ENCODE measurements around the gene SCART1.
"Not testable (repeated sequence)": the region's sequence is repeated elsewhere in the genome, so short reads cannot be mapped to it uniquely, and the experiment has no call there.

The SCART1 gene

DNA sequence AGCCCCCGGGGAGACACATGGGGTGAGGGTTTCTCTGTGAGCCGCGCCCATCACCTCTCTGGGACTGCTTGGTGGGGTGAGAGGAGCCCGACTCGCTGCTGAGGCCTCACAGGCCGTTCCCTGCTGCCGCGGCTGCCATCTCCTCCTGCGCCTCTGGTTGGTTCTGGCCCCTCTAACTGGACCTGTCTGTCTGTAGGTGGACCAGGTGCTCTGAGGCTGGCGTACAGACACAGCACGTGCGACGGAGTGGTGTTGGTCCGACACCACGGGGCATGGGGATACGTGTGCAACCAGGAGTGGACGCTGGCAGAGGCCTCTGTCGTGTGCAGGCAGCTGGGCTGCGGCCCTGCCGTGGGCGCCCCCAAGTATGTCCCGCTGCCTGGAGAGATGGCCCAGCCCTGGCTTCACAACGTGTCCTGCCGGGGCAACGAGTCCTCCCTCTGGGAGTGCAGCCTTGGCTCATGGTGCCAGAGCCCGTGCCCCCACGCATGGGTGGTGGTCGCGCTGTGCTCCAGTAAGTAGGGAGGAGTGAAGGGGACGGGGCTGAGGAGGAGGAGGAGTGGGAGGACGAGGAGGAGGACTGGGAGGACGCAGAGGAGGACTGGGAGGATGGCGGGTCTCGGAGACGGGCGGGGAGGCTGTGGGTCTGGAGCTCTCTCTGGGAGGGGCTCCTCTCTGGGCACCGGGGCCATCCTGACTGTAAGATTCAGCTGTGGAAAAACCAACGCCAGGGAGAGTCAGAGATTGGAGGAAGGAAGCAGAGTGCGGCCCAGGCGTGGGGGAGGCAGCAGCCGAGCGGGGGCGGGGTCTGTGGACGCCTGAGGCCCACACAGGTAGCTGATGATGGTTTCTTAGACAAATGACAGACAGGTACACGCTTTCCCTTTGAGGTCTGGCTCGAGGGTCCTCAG, 2.6 kb downstream of the SCART1 start:
- DNase-seq (ENCODE audit: low read depth in 2 of 2), result no peak

DNA sequence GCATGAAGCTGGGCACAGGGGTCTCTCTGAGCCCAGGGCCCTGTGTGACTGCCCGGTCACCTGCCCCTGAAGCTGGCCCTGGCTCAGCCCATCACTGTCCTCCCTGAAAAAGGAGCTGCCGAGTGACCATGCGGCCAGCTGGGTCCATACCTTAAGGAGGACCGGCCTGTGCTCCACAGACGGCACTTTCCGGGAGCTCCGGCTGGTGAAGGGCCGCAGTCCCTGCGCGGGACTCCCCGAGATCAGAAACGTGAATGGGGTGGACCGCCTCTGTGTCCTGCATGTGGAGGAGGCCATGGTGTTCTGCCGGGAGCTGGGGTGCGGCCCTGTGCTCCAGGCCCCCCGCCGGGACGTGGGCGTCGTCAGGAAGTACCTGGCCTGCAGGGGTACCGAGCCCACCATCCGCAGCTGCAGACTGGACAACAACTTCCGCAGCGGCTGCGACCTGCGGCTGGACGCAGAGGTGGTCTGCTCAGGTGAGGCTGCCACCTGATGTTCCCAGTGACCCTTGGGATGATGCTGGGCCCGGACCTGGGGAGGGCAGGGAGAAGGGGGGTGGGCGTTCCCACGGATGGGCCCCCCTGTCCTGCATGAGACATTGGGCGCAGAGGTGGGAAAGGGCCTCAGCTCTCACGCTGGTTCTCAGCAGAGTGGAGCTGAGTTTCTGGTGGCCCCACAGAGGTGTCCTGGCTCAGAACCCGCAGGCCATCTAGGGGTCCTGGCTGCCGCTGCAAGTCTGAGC, 3.5 kb downstream of the SCART1 start:
- no peak for DNase-seq (ENCODE audit: low read depth in 2 of 2)

DNA sequence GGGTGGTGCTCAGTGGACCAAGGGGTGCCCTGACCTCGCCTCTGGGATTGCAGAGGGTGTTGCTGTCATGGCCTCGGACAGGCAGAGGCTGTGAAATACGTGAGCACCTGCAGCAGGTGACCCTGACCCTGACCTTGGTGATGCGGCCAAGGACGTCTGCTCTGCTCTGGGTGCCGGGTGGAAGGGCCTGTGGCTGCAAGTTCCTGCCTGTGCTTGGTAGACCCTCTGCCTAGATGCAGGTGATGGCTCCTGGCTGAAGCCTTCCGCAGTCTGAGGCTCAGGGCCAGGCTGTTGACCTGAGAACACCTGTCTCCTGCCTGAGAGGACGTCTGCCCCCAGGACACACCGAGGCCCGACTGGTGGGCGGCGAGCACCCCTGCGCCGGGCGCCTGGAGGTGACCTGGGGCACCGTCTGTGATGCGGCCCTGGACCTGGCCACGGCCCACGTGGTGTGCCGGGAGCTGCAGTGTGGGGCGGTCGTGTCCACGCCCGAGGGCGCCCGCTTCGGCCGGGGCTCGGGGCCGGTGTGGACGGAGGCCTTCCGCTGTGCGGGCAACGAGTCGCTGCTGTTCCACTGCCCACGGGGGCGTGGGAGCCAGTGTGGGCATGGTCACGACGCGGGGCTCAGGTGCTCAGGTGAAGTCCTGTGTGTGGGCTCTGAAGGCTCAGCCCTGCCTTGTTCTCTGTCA, 4.4 kb downstream of the SCART1 start:
- DNase-seq (ENCODE audit: low read depth in 2 of 2), result no peak

DNA sequence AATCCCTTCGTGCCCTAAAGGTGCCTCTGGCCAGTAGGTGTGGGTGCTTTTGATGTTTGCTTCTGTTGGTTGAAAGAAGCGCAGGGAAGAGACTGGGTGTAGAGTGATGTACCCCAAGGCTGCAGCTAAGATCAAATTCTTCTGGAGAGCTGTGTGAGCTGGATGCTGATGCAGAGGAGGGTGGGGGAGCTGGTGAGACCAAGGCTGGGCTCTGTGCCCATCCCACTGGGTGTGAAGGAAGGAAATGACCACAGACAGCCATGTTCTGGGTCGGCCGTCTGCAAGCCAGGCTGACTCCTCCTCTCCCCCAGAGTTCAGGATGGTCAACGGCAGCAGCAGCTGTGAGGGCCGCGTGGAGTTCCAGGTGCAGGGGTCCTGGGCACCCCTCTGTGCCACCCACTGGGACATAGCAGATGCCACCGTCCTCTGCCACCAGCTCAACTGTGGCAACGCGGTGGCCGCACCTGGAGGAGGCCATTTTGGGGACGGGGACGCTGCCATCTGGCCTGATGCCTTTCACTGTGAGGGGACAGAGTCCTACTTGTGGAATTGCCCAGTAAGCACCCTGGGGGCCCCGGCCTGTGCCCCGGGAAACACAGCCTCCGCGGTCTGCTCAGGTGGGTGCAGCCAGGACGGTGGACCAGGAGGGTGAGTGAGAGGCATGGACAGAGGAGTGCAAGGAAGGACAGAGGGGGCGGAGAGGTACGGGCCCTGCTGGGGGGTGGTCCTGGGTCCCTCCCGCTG, 5.1 kb downstream of the SCART1 start:
- no peak for DNase-seq (ENCODE audit: low read depth in 2 of 2)

DNA sequence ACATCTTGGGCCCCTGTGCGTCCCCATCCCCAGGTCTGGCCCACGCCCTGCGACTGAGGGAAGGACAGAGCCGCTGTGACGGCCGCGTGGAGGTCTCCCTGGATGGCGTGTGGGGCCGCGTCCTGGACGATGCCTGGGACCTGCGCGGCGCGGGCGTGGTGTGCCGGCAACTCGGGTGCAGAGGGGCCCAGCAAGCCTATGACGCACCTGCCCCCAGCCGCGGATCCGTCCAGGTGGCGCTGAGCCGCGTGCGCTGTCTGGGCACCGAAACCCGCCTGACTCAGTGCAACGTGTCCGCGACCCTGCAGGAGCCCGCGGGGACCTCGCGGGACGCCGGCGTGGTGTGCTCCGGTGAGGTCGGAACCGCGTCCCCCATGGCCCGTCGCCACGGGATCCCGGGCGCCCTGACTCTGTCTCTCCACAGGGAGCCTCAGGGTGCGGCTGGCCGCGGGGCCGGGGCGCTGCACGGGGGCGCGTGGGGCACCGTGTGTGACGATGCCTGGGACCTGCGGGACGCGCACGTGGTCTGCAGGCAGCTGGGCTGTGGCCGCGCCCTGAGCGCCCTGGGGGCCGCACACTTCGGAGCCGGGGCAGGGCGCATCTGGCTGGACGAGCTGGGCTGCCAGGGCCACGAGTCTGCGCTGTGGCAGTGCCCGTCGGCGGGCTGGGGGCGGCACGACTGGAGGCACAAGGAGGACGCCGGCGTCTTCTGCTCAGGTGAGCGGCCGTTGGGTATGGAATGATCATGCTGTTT, 5.9 kb downstream of the SCART1 start:
- DNase-seq (ENCODE audit: low read depth in 2 of 2), result no peak

GRCh38 chr10:133460208-133460769, 6.5 kb downstream of the SCART1 start:
- DNase-seq (ENCODE audit: low read depth in 2 of 2), result no peak

DNA sequence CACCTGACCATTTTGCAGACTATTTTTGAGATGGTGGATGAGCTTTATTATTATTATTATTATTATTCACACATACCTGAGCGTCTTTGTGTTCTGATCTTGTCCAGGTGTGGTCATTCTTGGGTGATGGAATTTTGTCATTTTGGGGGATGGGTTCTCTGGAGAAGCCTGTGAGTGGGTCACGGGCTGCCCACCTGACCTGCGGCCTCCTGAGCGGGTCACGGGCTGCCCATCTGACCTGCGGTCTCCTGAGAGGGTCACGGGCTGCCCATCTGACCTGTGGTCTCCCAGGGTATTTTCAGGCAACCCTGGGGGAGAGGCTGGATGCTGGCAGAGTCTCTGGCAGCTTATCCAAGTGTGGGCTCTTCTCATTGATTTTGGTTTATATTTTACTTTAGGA, 7.3 kb downstream of the SCART1 start:
- no peak for DNase-seq (ENCODE audit: low read depth in 2 of 2)

- no peak for DNase-seq (ENCODE audit: low read depth in 2 of 2)
These were observed 8.1 kb downstream of the SCART1 start for GRCh38 chr10:133461841-133462240.

- no peak for DNase-seq (ENCODE audit: low read depth in 2 of 2)
These were observed 9.0 kb downstream of the SCART1 start for GRCh38 chr10:133462512-133463305.

- DNase-seq (ENCODE audit: low read depth in 2 of 2), result no peak
These were observed 10.9 kb downstream of the SCART1 start for GRCh38 chr10:133464582-133465031.

GRCh38 chr10:133465191-133465949, 11.6 kb downstream of the SCART1 start:
- no peak for DNase-seq (ENCODE audit: low read depth in 2 of 2)

DNA sequence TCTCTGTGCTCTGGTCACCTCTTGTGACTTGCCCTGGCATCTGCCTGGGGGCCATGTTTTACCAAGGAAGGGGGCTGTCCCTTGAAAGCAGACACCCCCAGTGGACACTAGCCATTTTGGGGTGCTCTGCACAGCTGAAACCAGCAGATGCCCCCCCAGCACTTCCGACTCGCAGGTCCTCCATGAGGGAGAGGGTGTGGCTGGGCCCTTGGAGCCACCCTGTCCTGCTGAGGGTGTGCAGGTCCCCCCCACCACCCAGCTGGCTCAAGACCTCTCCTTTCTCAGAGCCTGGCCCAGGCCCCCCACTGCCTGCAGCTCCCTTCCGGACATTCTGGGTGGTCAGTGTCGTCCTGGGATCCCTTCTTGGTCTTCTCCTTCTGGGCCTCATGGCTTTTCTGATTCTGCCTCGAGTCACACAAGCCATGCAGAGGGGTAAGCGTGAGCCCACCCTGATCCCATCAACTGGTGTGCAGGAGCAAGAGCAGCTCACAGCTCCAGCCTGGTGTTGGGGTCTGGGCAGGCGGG, 12.3 kb downstream of the SCART1 start:
- DNase-seq (ENCODE audit: low read depth in 2 of 2), result no peak

GRCh38 chr10:133466683-133467275, 13.0 kb downstream of the SCART1 start:
- DNase-seq (ENCODE audit: low read depth in 2 of 2), result no peak

GRCh38 chr10:133467286-133467911, 13.7 kb downstream of the SCART1 start:
- no peak for DNase-seq (ENCODE audit: low read depth in 2 of 2)

DNA sequence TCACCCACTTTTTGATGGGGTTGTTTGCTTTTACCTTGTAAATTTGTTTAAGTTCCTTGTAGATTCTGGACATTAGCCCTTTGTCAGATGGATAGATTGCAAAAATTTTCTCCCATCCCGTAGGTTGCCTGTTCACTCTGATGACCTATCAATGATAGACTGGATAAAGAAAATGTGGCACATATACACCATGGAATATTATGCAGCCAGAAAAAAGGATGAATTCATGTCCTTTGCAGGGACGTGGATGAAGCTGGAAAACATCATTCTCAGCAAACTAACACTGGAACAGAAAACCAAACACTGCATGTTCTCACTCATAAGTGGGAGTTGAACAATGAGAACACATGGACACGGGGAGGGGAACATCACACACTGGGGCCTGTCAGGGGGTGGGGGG, 15.5 kb downstream of the SCART1 start:
- DNase-seq (ENCODE audit: low read depth in 2 of 2), result not testable (repeated sequence)

DNA sequence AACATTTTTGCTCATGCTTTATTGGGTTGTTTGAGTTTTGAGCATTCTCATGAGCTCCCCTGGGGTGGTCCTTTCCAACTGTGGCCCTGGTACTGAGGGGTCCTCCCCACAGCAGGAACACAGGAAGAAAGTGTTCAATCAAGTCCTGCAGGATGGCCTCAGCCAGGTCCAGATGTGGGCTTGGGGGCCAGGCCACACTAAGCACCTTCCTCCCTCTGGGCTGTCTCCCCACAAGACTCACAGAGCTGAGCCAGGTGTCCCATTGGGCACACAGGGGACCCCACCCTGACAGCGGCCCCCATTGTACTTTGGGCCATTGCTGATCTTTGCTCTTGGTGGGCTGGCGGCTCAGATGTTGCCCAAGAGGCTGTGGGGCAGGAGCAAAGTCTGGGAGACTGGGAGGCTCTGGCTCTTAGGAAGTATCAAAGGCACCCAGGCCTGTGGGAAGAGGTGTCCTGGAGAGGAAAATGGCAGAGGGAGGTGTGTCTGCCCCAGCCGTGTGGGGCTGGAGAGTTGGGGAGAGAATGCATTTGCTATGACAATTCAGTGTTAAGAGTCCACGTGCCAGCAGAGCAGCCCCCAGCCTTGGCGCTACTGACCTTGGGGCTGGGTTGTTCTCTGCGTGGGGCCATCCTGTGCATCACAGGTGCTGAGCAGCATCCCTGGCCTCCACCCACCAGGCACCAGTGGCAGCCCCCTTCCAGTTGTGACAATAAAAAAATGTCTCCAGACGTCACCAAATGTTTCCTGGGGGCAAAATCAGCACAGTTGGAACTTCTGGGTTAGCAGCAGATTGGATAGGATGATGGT, 17.8 kb downstream of the SCART1 start:
- DNase-seq (ENCODE audit: low read depth in 2 of 2), result no peak

GRCh38 chr10:133473270-133473669, 19.5 kb downstream of the SCART1 start:
- DNase-seq (ENCODE audit: low read depth in 2 of 2), result no peak

Measured in fibroblast of skin of left biceps (primary cell).